Effector memory CD4-positive, alpha-beta T cell (primary cell): Measurements from ENCODE around the gene FYCO1.

Source experiments
- DNase-seq, 3 donors: peaks; one replicate each; pipeline ENCODE4 v3.0.0-alpha.2; 2020
- H3K27ac ChIP-seq: 2 replicates; pipeline ENCODE4 v1.7.0; 2013; ENCODE audit warnings: mild to moderate bottlenecking, low read length, moderate library complexity; ENCODE audit not compliant: insufficient read depth, poor library complexity, severe bottlenecking
- H3K27me3 ChIP-seq: replicated peaks from 2 replicates; pipeline ENCODE4 v1.7.0; 2013; ENCODE audit warnings: mild to moderate bottlenecking, low read length; ENCODE audit not compliant: insufficient read depth, control insufficient read depth, poor library complexity, severe bottlenecking
- H3K36me3 ChIP-seq: 2 replicates; pipeline ENCODE4 v1.7.0; 2013; ENCODE audit warnings: mild to moderate bottlenecking, low read length, moderate library complexity; ENCODE audit not compliant: control insufficient read depth, insufficient read depth
- H3K4me1 ChIP-seq: 2 replicates; pipeline ENCODE4 v1.7.0; 2013; ENCODE audit warnings: low read length, mild to moderate bottlenecking; ENCODE audit not compliant: control insufficient read depth, insufficient read depth, poor library complexity, severe bottlenecking
- H3K4me3 ChIP-seq: 2 replicates; pipeline ENCODE4 v1.7.0; 2013; ENCODE audit warnings: low read length, low read depth, mild to moderate bottlenecking; ENCODE audit not compliant: insufficient read depth, poor library complexity, severe bottlenecking
- H3K9me3 ChIP-seq: 2 replicates; pipeline ENCODE4 v1.7.0; 2013; ENCODE audit warnings: mild to moderate bottlenecking, low read length, moderate library complexity; ENCODE audit not compliant: control insufficient read depth

FYCO1 gene

DNA sequence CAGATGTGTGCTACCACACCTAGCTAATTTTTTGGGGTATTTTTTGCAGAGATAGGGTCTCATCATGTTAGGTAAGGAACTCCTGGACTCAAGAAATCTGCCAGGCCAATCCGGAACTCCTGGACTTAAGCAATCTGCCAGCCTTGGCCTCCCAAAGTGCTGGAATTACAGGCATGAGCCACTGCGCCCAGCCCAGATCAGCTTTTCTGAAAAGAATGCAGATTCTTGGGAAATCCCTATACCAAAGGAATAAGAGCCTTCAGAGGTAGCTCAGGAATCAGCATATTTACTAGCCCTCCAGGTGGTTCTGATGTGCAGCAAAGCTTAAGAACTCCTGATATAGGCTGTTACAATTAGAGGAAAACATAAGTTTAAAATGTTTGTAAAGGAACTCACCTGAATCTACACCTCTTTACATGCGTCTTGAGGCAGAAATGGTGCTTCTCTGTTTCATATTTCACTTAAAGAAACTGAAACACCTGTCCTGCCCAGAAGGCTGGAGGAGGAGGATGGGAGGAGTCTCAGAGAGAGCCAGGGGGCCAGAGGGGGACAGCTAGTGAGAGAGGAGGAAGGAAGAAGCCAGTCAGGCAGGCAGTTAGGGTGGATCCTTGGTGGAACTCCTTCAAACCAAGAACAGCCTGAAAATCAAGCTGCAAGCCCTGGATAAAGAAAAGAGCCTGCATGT is 31.5 kb upstream of the FYCO1 start, which contains the start of gene XCR1:
TSS of gene XCR1 (minus strand) at position 463 of the 685 bp plus-strand sequence. CDS start 5,536 bp downstream, outside the sequence.
- Histone ChIP-seq H3K27ac (no peak within 1 kb of the TSS), H3K27me3 (no peaks in the 10 kb centered on the region), H3K4me3 (no peak within 1 kb of the TSS), H3K9me3 (peaks cover 5% of the 10 kb centered on the region), H3K36me3 (no peaks in the 10 kb centered on the region), H3K4me1 (no peaks in the 10 kb centered on the region)
- DNase-seq = no peak

- no peaks in the 10 kb centered on the region for H3K36me3 ChIP-seq
- no peak overlapping the region for H3K27ac ChIP-seq
- no peaks in the 10 kb centered on the region for H3K27me3 ChIP-seq
- H3K9me3 ChIP-seq = peaks cover 5% of the 10 kb centered on the region
- no peaks in the 10 kb centered on the region for H3K4me1 ChIP-seq
- DNase-seq = no peak
- no peak overlapping the region for H3K4me3 ChIP-seq
These were observed 29.5 kb upstream of the FYCO1 start for GRCh38 chr3:46025139-46025538.

DNA sequence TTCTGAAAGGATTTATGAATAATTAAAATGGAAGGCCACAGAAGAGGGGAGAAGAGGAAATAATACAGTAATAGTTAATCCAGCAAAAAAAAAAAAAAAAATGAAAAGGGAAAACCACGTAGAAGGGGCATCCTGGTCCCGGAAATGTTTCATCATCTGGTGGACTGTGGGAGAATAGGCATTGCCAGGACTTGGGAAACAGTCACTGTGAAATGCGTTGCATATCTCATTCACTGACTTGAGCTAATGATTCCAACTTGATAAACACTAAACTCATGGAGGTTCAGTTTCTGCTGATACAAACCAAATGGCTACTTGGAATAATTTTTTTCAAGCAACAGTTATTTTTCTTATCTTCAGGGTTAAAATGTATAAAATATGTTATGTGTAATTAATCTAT is 28.5 kb upstream of the FYCO1 start:
- Histone ChIP-seq H3K4me3 (no peak overlapping the region), H3K27ac (no peak overlapping the region), H3K4me1 (no peaks in the 10 kb centered on the region), H3K27me3 (no peaks in the 10 kb centered on the region), H3K9me3 (peaks cover 5% of the 10 kb centered on the region), H3K36me3 (no peaks in the 10 kb centered on the region)
- DNase-seq = no peak

- DNase-seq = no peak
These were observed 27.5 kb upstream of the FYCO1 start for GRCh38 chr3:46022909-46023785.

DNA sequence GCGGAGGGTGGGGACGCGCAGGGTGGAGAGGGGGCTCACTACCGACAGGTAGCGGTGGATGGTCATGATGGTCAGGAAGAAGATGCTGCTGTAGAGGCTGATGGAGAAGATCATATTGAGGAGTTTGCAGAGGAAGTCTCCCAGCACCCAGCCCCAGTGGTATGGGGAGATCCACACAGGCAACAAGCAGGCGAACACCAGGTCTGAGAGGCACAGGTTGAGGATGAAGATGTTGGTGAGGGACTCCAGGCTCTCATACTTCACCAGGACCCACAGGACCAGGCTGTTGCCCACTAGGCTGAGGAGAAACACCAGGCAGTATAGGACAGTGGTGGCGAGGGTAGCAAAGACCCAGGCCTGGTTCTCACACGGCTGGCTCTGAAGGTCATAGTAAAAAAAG is 25.9 kb upstream of the FYCO1 start:
- H3K9me3 ChIP-seq = no peaks in the 10 kb centered on the region
- no peaks in the 10 kb centered on the region for H3K36me3 ChIP-seq
- no peak for DNase-seq
- H3K27ac ChIP-seq = no peak overlapping the region
- H3K4me1 ChIP-seq = no peaks in the 10 kb centered on the region
- no peaks in the 10 kb centered on the region for H3K27me3 ChIP-seq
- no peak overlapping the region for H3K4me3 ChIP-seq

More at GRCh38 chr3:46022909-46023785, 27.5 kb upstream of the FYCO1 start:
- no peak overlapping the region for H3K27ac ChIP-seq
- H3K4me3 ChIP-seq = no peak overlapping the region
- H3K4me1 ChIP-seq = no peaks in the 10 kb centered on the region
- H3K9me3 ChIP-seq = no peaks in the 10 kb centered on the region
- H3K36me3 ChIP-seq = no peaks in the 10 kb centered on the region
- H3K27me3 ChIP-seq = no peaks in the 10 kb centered on the region

DNA sequence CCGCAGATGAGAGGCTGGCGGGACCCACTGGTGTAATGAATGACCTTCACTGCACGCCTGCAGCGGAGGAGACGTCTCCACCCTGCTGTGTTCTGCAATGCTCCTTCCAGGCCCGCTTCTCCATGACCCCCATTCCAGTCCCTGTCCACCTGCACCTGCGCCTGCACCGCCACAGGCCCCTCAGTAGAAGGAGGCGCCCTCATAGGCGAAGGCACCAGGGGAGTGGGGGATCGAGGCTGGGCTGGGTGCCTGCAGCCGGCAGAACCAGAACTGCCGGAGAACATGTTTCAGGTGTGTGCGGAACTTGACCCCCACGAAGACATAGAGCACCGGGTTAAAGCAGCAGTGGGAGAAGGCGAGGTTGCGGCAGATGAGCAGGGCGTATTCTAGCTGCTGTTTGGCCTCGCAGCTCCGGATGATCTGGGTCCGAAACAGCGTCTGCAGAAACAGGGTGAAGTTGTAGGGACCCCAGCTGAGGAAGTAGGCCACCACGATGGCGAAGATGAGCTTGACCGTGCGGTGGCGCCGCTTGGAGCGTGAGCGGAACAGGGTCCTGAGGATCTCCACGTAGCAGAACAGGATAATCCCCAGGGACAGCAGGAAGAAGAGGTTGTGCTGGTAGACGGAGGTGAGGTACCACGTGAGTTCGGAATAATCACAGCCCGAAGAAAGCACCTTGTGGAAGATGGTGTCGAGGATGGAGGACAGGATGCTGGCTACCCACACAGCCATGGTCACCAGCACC is 25.3 kb upstream of the FYCO1 start:
- H3K9me3 ChIP-seq = no peaks in the 10 kb centered on the region
- no peak overlapping the region for H3K27ac ChIP-seq
- no peak overlapping the region for H3K4me3 ChIP-seq
- H3K36me3 ChIP-seq = no peaks in the 10 kb centered on the region
- no peak for DNase-seq
- H3K4me1 ChIP-seq = no peaks in the 10 kb centered on the region
- H3K27me3 ChIP-seq = no peaks in the 10 kb centered on the region

DNA sequence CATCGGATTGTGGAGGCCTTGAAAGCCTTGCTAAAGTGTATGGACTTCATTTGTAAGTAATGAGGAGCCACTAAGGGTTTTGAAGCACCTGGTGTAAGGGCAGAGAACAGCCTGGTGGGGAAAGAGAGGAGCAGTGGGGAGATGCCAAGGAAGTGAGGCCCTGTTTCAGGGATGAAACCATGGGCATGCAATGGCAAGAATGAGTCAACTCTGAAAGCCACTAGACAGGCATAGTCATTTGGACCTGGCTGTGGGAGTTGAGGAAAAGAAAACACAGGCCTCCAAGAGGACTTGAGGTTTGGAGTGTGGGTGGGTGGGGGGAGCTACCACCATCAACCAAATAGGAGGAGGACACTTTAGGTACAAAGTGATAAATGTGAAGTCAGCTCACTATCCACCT is 24.1 kb upstream of the FYCO1 start:
- Histone ChIP-seq H3K27ac (no peak overlapping the region), H3K4me1 (no peaks in the 10 kb centered on the region), H3K27me3 (no peaks in the 10 kb centered on the region), H3K4me3 (no peak overlapping the region), H3K9me3 (no peaks in the 10 kb centered on the region), H3K36me3 (no peaks in the 10 kb centered on the region)
- DNase-seq = no peak

DNA sequence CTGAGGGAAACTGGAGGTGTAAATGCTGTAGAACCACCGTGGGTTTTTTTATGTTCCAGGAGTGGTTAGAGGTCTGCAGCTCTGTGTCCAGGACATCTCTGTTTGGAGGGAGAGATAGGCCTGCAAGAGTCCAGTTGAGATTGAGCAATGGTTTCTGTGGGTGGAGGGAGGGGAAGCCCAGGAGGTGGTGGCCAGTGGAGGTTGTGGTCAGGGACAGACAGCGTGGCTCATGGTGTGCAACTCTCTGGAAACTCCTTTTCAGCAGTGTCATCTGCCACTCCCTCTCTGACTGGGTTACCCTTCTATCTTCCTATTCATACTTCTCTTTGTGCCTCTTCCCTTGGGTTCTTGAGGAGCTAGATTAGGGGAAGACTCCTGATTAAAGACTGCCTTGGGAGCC is 22.1 kb upstream of the FYCO1 start:
- Histone ChIP-seq H3K9me3 (no peaks in the 10 kb centered on the region), H3K27ac (no peak overlapping the region), H3K4me3 (no peak overlapping the region), H3K4me1 (no peaks in the 10 kb centered on the region), H3K27me3 (no peaks in the 10 kb centered on the region), H3K36me3 (no peaks in the 10 kb centered on the region)
- DNase-seq = no peak

DNA sequence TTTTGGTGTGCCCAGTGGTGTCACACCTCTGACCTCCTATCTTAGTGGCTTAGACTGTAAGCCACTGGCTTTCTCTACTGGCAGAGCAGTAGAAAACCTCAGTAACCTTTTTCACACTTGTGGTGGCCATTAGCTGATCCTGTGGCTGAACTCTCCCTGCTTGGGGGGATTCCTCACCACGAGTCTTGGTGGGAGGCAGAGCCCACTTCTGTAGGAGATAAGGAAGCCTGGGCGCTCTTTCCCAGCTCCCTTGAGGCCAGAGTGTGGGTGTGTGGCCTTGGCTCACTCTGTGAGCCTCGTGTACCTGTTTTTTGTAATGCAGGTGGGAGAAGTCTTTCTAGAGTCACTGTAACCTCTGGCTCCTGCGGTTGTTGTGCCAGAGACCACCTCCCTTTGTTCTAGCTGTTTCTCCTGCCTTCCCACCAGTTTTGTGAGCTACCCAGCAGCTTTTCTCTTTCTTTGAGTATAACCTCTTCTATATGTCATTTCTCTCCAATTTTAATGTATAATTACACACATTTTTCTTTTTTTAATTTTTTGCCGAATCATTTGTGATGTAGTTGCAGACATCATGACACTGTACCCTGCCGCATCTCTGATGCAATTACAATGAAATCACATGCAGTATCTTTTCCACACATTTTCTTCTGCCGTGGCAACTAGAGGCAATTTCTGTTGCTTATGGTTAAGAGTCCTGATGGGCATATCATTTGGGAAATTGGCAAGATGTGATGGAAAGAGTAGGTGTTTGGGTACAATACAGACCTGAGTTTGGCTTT is 17.9 kb upstream of the FYCO1 start:
- Histone ChIP-seq H3K27me3 (no peaks in the 10 kb centered on the region), H3K4me1 (no peaks in the 10 kb centered on the region), H3K4me3 (no peak overlapping the region), H3K27ac (no peak overlapping the region), H3K36me3 (no peaks in the 10 kb centered on the region), H3K9me3 (no peaks in the 10 kb centered on the region)
- DNase-seq = no peak
